GM21723 (cell line): Measurements from ENCODE around the gene VPS35.

ENCODE experiments used
- ATAC-seq: cut with Tn5 transposase; IDR thresholded peaks from one replicate; pipeline ENCODE4 v1.9.1; 2021; ENCODE audit warnings: mild to moderate bottlenecking, moderate library complexity; ENCODE audit not compliant: unreplicated experiment

VPS35 gene

DNA sequence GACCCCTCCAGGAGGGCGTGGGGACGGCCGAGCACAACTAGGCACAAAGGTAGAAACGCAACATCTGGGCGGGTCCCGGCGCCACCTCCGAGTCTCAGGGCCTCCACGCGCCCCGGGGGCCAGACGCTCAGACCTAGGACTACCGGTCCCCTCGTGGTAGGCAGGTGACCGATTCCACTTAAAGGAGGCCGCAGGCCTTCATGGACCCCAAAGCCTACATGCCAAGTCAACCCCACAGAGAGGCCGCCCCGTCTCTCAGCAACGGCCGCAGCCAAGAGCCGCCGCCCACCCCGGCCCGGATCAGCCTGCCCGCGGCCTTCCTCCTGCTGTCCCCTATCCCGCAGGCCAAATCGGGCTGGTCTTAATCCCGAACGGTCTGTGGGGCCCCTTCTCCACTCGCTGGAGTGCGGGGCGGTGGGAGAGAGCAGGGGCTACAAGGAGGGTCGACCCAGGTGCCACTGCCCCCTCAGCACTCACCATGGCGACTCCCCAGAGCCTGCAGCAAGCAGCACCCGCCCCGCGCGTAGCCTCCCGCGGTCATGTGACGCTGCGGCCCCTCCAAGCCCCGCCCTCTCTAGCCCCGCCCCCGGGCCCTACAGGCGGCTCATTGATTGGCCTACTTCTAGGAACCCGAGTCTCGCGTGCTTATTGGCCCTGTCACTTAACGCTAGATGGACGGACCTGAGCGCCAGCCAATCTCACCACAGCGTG lies at the start of gene VPS35:
Gene VPS35 (minus strand): TSS at position 525 of the 711 bp plus-strand sequence. CDS start 45 bp downstream, at position 480.
- ATAC-seq: peak; percentile 86

- no peak for ATAC-seq
Observed at GRCh38 chr16:46737621-46738214, 48.7 kb upstream of the VPS35 start.

- no peak for ATAC-seq
Observed at GRCh38 chr16:46736695-46737094, 47.7 kb upstream of the VPS35 start.

DNA sequence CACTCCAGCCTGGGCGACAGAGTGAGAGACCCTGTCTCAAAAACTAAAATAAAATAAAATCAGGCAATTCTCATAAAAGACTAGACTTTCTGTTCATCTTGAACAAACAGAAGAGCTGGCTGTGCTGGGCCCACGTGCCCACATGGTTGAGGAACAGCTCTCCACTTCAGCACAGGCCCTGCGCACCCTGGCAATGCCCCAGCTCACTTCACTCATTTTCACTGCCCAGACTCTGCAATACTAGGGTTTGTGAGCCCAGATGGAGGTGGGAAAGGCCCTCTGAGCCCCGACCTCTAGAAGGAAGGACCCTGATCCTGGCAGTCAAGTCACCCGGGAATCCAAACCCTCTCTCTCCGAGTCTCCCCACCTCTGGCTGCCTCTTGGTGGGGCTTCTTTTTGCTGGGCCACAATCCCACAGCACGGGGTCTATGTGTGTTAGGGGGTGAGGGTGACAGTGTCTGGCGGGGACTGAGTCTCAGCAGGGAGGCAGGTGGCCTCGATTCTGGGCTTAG lies 44.4 kb upstream of the VPS35 start:
- no peak for ATAC-seq

GRCh38 chr16:46732561-46732960 lies 43.6 kb upstream of the VPS35 start:
- no peak for ATAC-seq

DNA sequence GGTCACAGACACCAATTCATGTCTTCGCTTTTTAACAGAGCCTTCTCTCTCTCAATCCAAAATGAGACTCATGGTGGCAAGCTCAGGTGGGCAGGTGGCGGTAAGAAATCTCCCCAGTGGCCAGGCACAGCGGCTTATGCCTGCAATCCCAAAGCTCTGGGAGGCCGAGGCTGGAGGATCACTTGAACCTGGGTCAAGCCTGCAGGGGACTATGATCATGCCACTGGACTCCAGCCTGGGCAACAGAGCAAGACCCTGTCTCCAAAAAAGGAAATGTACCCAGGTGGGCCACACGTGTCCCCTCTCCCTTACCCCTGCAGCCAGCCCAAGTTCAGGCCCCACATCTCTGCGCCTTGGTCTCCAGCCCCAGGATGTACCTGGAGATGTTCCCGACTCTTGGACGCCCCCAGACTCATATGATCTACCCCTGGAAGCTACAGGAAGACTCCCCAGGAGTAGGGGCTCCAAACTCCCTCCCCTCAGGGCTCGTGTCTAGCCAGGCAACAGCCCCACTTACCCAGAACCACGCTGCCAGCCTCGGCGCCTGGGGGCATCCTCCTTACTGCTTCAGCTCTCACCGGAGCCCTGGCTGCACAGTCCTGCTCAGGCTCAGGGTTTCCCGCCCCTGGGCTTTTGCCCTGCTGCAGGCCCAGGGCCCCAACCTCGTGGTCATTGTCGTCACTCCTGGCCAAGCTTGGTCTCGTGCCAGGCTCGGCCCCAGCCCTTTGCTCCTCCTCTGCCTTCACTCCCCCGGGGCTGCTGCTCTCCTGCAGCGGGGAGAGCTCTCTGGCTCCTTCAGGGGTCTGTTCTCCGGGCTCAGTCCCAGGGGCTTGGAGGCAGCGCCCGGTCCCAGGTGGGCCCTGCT lies 42.9 kb upstream of the VPS35 start:
- ATAC-seq: no peak

DNA sequence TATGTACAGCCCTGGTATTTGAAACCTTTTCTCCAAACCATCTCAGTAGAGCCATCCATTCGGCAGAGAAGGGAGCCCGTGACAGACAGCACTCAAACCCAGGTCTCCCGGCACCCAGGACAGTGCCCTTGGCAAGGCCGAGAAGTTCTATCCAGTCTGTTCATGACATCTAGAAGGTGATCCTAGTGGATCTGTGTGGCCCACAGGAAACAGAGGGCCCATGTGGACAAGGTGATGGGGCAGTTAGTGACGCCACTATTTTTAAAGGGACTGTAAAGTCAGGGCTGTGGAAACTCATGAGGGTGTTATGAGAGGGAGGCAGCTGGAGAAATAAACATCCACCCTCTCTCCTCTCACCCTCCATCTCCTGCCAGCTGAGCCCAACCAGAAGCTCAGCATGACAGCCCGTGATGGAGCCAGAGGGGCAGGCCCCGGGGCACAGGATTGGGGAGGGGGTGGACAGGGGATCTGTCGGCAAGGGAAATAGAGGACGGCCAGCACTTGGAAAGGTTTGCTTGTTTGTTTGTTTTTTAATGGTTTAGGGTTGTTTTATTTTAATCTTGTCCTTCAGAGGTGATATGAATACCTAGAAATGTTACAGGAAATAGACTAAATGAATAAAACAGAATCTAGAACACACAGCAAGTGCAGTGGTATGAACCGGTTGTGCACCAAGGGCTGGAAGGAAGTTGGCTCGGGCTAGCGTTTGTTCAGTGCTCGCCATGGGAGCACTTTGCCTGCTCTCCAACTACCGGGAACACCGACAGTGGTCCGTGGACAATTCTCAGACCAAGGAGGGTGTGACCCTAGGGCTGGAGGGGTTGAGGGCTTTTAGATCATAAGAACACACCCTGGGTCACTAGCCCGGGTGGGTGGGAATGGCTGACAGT lies 42.1 kb upstream of the VPS35 start:
- no peak for ATAC-seq

DNA sequence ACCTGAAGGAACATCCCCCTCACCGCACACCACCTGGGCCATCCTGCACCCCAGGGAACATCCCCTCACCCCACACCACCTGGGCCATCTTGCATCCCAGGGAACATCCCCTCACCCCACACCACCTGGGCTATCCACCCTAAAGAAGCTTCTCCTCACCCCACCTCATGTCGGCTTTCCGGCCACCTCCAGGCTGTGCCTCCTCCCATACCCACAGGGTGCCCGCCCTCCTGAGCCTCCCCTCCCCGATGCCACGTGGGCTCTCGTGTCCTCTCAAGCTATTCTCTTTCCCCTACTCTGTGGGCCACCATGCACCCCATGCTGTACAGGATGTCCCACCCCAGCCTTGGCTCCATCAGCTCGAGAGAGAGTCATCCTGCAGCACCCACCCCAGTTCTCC lies 41.1 kb upstream of the VPS35 start:
- no peak for ATAC-seq

DNA sequence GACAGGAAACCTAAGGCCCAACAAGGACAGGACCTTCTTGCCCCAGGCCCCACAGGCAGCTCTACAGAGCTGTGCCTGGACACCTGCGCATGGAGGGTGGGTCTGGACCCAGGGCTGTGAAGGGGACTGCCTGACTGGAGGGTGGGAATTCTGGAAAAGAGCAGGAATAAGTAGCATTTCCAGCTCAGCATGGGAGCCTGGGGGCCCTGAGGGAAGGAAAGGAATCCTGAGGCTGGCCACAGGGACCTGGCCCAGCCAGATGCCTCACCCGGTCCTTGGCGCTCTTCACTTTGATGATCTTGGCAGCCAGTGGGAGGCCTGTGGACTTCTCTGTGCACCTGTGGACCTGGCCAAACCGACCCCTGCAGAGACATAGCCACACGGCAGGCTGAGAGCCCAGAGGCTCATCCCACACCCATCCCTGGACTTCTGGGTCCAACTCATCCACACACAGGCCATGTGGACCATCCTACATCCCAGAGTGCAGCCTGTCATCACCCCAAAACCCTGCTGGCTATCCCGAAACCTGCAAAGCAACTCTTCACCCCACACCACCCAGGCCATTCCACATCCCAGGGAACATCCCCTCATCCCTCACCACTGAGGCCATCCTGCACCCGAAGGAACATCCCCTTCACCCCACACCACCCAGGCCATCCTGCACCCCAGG lies 40.5 kb upstream of the VPS35 start:
- no peak for ATAC-seq

DNA sequence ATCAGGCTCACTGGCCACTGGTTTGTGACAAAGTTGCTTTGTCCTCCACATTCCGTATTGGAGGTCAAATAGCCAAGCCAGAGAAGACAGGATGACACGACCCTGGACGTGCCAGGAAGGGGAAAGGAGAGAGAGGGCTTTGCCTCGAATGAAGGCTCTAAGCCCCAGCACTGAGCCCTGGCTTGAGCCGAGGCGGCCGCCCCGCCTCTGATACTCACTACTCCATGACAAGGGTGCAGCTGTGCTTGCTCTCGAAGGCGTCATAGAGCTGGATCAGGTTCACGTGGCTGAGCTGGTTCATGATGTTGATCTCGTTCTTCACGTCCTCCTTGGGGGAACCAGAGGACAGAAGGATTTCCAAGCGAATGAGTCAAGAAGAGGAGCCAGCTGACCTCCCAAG lies 39.8 kb upstream of the VPS35 start:
- ATAC-seq: no peak

- no peak for ATAC-seq
Observed at GRCh38 chr16:46727630-46728029, 38.7 kb upstream of the VPS35 start.

- ATAC-seq: no peak
Observed at GRCh38 chr16:46727184-46727583, 38.2 kb upstream of the VPS35 start.

DNA sequence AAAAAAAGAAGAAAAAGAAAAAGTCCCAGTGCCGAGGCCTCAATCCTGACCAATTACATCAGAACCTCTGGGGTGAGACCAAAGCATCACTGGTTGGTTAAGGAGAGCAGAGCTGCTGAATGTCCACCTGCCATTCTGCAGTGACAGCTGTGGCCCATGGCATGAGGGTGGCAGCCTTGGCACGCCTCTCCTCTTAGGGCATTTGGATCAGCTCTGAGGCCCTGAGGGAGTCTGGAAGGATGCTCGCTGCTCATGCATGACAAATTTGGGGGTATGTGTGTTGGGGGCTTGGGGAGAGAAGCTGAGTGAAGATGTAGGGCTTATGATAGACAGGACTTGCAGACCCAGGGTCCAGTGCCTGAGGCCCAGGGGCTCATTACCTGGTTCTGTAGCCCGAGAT lies 32.9 kb upstream of the VPS35 start:
- ATAC-seq: no peak

DNA sequence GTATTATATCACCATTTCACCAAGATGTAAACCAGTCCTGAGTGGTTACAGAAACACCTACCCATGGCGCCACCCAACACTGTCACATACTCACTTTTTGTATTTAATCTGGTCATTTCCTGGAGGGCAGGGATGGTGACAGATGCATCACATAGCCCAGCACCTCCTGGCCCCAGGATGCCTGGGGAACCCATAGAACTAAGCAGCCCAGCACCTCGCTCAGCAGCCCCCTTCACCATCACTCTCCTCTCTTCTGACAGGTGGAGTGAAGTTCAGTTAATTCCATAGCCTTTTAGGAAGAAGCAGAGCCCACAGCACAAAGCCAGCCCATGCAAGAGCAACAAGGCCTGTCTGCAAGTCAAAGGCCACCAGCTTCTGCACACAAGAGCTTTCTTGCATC lies 31.6 kb upstream of the VPS35 start:
- no peak for ATAC-seq

- ATAC-seq: no peak
Observed at GRCh38 chr16:46719528-46719927, 30.6 kb upstream of the VPS35 start.

DNA sequence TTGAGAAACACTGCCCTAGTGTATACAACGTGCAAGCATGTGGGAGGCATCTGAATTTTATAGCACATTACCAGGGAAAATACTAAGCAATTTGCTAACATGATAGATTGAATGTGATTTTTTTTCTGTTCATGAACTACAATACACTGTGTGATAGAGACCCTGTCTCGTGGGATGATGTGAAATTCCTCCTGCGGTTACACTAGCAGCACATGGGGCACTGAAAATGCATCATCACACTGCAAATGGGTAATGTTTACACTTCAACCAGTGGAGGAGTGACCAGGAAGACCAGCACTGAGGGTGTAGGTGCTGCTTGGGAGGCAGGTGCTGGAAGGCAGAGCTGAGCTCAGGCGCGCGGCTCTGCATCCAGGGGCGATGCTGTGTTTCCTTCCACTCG lies 29.2 kb upstream of the VPS35 start:
- no peak for ATAC-seq

- ATAC-seq: no peak
Observed at GRCh38 chr16:46717692-46718091, 28.7 kb upstream of the VPS35 start.

- ATAC-seq: no peak
Observed at GRCh38 chr16:46715769-46716305, 26.9 kb upstream of the VPS35 start.

- ATAC-seq: no peak
Observed at GRCh38 chr16:46714797-46715591, 26.0 kb upstream of the VPS35 start.
